Colonic mucosa (tissue), 4 donors: ENCODE results near the gene TNS3. TPM values are rescaled to one million over a fixed set of nuclear protein-coding genes. Genes with fewer than 3 reads are reported as not detected.

ENCODE experiments used
- DNase-seq: peaks from one replicate; pipeline ENCODE4 v3.0.0-alpha.2; 2020
- H3K27ac ChIP-seq: fragments of 200-600 bp; one replicate; pipeline ENCODE4 v1.8.0; 2021
- H3K27me3 ChIP-seq: fragments of 200-600 bp; one replicate; pipeline ENCODE4 v1.8.0; 2021
- H3K36me3 ChIP-seq: fragments of 200-600 bp; one replicate; pipeline ENCODE4 v1.8.0; 2021
- H3K4me1 ChIP-seq: fragments of 200-600 bp; one replicate; pipeline ENCODE4 v1.8.0; 2021; ENCODE audit warnings: mild to moderate bottlenecking
- H3K4me3 ChIP-seq: fragments of 200-600 bp; one replicate; pipeline ENCODE4 v1.8.0; 2021
- H3K9ac ChIP-seq, 2 donors: one replicate each; pipeline ENCODE4 v1.7.0; 2013; ENCODE audit warnings: control low read depth in 2 of 2, low read depth in 2 of 2, low read length in 2 of 2
- H3K9me3 ChIP-seq: fragments of 200-600 bp; one replicate; pipeline ENCODE4 v1.8.0; 2021
- intact Hi-C: fragments of 100-400 bp; cut with DNase I; formaldehyde crosslinking; loops from one replicate; pipeline ENCODE4 v1.14.1; 2022
- total RNA-seq, 2 donors: library from RNA; stranded (reverse); fragmentation: NEBNext Ultra II Directional in 1 of 2; extraction: Animal tissue kit (Norgen Biotek cat#: 25700) in 1 of 2; gene quantifications; one replicate each; pipeline ENCODE4 v1.2.1, GENCODE V29; 2021
- TF ChIP-seq, protein P1 (sequence below): fragments of 200-600 bp; IDR thresholded peaks from one replicate; pipeline ENCODE4 v1.8.0; 2022; ENCODE audit warnings: antibody characterized with exemption, mild to moderate bottlenecking
- donor health status: healthy.
- donor health status: DM: no; HTN: no; CAD: no.
- donor health status: DM: no; HTN: no; CAD: no.

Gene TNS3
- total RNA-seq, 2 donors from 2014 or later, result 41.1 to 58.2 TPM

DNA sequence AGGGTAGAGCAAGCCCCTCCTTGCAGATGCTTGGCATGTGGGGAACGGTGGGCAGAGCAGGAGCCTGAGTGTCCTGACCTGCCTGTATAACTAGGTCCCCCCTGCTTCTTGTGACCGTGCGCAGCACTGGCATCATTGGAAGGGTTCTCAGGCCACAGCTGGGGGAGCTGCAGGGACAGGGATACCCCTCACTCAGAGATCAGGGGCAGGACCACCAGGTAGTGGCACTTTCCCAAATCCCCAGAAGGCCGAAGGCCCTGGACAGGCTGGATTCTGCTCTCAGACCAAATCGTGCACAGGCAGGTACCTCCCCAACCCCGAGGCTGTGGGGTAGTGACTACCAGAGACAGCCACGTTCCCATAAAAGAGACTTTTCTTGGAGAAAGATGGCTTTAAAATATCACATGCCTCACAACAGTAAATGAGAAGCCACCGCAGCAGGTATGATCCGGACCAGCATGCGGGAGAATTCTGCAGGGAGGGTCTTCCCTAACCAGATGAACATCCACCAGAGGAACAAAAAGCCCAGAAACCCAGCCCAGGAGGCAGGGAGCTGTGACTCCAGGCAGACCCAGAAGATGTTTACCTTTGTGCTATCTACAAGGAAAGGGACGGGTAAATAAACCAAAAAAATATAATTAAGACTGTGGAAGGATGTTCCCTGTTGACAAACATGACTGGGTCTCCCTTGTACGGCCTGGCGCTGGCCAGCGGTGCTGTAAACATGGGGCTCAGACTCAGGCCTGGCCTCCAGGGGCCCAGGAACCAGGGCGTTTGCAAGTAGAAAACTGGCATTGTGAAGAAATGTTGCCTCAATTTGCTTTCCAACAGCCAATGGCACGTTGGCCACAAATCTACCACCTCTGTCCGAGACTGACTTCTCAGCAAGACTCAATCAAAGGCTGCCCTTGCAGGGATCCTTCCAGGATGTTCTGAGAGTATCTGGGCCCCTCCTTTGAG is 180.0 kb downstream of the TNS3 start:
- no peak overlapping the region for H3K27ac ChIP-seq
- no peak overlapping the region for H3K4me3 ChIP-seq

DNA sequence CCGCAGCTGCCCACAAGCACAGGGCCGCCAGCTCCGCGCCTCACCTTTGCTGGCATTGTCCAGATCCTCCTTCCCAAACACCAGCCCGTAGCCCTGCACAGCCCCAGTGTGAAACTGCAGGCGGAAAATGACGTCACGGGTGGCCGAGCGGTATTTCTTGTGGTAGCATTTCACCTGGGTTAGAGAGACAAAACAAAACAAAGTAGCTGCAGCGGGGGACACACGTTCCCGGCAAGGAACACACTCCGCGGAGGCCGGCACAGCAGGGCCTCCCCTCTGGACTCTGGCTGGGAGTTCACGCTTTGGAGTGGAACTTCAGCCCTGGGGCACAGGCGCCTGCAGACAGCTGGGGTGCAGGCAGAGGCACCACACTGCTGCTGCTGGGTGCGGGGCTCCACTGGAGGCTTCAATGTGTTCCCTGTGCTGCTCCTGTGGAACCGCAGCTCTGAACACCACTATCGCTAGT is 181.1 kb downstream of the TNS3 start:
- Histone ChIP-seq H3K27ac (no peak overlapping the region), H3K36me3 (peaks cover 8% of the 10 kb centered on the region)

More for the DNA sequence above, 180.0 kb downstream of the TNS3 start:
- no peaks in the 10 kb centered on the region for H3K27me3 ChIP-seq
- peaks cover 1% of the 10 kb centered on the region for H3K36me3 ChIP-seq
- no peaks in the 10 kb centered on the region for H3K4me1 ChIP-seq
- TF ChIP-seq, protein P1, sequence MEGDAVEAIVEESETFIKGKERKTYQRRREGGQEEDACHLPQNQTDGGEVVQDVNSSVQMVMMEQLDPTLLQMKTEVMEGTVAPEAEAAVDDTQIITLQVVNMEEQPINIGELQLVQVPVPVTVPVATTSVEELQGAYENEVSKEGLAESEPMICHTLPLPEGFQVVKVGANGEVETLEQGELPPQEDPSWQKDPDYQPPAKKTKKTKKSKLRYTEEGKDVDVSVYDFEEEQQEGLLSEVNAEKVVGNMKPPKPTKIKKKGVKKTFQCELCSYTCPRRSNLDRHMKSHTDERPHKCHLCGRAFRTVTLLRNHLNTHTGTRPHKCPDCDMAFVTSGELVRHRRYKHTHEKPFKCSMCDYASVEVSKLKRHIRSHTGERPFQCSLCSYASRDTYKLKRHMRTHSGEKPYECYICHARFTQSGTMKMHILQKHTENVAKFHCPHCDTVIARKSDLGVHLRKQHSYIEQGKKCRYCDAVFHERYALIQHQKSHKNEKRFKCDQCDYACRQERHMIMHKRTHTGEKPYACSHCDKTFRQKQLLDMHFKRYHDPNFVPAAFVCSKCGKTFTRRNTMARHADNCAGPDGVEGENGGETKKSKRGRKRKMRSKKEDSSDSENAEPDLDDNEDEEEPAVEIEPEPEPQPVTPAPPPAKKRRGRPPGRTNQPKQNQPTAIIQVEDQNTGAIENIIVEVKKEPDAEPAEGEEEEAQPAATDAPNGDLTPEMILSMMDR, result no peak
- intact Hi-C loops, result no loop called here
- H3K9ac ChIP-seq, result no peak overlapping the region
- H3K9me3 ChIP-seq, result no peaks in the 10 kb centered on the region
- no peak for DNase-seq

DNA sequence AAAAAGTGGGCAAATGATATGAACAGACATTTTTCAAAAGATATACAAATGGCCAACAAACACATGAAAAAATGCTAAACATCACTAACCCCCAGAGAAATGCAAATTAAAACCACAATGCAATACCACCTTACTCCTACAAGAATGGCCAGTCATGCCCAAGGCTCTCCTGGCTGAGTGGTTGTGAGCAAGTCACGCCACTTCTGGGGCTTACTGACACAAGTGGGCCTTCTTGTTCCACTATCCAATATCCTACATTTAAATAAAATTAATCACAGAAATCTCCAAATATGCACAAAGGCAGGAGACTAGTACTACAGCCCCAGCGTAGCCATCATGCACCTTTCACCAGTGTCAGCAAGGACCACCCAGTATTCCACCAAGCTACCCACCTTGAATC is 181.9 kb downstream of the TNS3 start:
- intact Hi-C loops, result no loop called here
- H3K27ac ChIP-seq, result no peak overlapping the region
- TF ChIP-seq, protein P1, result no peak

More for the DNA sequence above, 181.1 kb downstream of the TNS3 start:
- H3K9ac ChIP-seq, result no peak overlapping the region
- intact Hi-C loops, result no loop called here
- no peaks in the 10 kb centered on the region for H3K27me3 ChIP-seq
- no peaks in the 10 kb centered on the region for H3K9me3 ChIP-seq
- no peak for DNase-seq
- TF ChIP-seq, protein P1, result no peak
- no peak overlapping the region for H3K4me3 ChIP-seq
- H3K4me1 ChIP-seq, result no peaks in the 10 kb centered on the region

DNA sequence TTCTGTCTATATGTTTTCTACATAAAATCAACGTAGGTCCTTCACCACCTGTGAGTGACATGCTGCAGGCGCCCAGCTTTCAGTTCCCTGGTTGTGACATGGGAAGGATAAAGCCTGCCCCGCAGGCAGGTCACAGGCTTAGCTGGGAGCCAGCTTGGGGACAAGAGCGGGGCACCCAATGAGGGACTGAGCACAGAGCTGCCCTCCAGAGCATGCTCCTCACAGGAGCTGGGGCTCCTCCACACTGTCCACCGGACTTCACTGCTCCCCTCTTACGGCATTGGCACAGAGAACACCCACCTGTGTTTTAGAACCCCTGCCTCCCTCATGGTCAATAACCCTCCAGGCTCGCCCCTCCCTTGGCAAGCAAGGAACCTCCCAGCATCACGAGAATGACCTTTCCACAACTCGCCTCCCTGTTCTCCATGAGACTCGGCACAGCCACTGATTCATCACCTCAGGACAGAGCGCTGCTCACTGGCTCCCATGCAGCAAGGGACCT is 187.1 kb downstream of the TNS3 start:
- Histone ChIP-seq H3K9ac (no peak overlapping the region), H3K4me1 (no peaks in the 10 kb centered on the region), H3K9me3 (no peaks in the 10 kb centered on the region), H3K4me3 (no peak overlapping the region), H3K27me3 (no peaks in the 10 kb centered on the region), H3K27ac (no peak overlapping the region), H3K36me3 (peaks cover 8% of the 10 kb centered on the region)
- DNase-seq, result no peak
- intact Hi-C loops, result no loop called here
- TF ChIP-seq, protein P1, result no peak

More for the DNA sequence above, 181.9 kb downstream of the TNS3 start:
- peaks cover 8% of the 10 kb centered on the region for H3K36me3 ChIP-seq
- DNase-seq, result no peak
- no peak overlapping the region for H3K4me3 ChIP-seq
- H3K27me3 ChIP-seq, result no peaks in the 10 kb centered on the region
- no peak overlapping the region for H3K9ac ChIP-seq
- H3K9me3 ChIP-seq, result no peaks in the 10 kb centered on the region
- no peaks in the 10 kb centered on the region for H3K4me1 ChIP-seq

DNA sequence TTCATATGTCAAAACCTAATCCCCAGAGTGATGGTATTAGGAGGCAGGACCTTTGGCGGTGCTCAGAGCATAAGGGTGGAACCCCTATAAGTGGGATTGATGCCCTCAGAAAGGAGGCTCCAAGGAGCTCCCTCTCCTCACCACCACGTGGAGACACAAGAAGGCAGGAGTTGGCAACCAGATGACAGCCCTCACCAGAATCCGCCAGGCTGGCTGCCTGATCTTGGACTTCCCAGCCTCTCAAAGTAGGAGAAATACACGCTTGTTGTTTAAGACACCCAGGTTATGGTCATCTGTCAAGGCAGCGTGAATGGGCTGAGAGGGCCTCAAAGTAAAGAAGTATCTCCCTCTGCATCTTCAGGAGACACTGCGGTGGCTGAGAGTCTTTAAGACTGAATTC is 187.7 kb downstream of the TNS3 start:
- no peak for DNase-seq
- H3K4me1 ChIP-seq, result no peaks in the 10 kb centered on the region
- intact Hi-C loops, result no loop called here
- H3K27me3 ChIP-seq, result no peaks in the 10 kb centered on the region
- H3K9me3 ChIP-seq, result no peaks in the 10 kb centered on the region
- TF ChIP-seq, protein P1, result no peak
- H3K27ac ChIP-seq, result no peak overlapping the region
- peaks cover 8% of the 10 kb centered on the region for H3K36me3 ChIP-seq
- H3K4me3 ChIP-seq, result no peak overlapping the region
- no peak overlapping the region for H3K9ac ChIP-seq
